GM23248 (cell line): ENCODE measurements around the gene TMEM117.

Experiments used
- EZH2 ChIP-seq: fragments of 200-600 bp; sonication (generic); IDR thresholded peaks from 2 replicates; pipeline ENCODE4 v1.6.1; 2018; ENCODE audit warnings: antibody characterized with exemption, mild to moderate bottlenecking; ENCODE audit not compliant: insufficient read depth, poor library complexity, severe bottlenecking
- EZH2phosphoT487 ChIP-seq: fragments of 200-600 bp; sonication (generic); IDR thresholded peaks from 2 replicates; pipeline ENCODE4 v1.6.1; 2018; ENCODE audit warnings: antibody characterized with exemption, moderate library complexity, mild to moderate bottlenecking, low read depth; ENCODE audit not compliant: insufficient read depth

GRCh38 chr12:43795716-43796280, 40.1 kb upstream of the TMEM117 start:
- TF ChIP-seq EZH2 (no peak), EZH2phosphoT487 (no peak)
